Adipose tissue (tissue), 3 donors: ENCODE measurements around the gene ADCYAP1R1. TPM values are rescaled to one million over a fixed set of nuclear protein-coding genes. Genes with fewer than 3 reads are reported as not detected.

ENCODE experiments used
- H3K27ac ChIP-seq: one replicate; pipeline ENCODE4 v1.5.1; 2013; ENCODE audit warnings: low read depth, low read length
- WGBS, 3 donors: extraction: QIAGEN DNeasy Blood & Tissue Kit; methylation state at CpG; one replicate each; pipeline ENCODE4 v1.1.7; 2013; 5-methylcytosine and 5-hydroxymethylcytosine counted together
- polyA plus RNA-seq, 3 donors: library from polyadenylated mRNA; stranded (reverse); fragments of 200-250 nt; gene quantifications; one replicate each; pipeline ENCODE4 v1.2.3, GENCODE V29; 2013
- donor health status: healthy with polysubstance abuse.
- donor health status: Bipolar disorder and iron deficiency.
- donor health status: healthy.

The ADCYAP1R1 gene
- polyA plus RNA-seq, 3 donors: 0.90 to 30.8 (median 3.7) TPM

DNA sequence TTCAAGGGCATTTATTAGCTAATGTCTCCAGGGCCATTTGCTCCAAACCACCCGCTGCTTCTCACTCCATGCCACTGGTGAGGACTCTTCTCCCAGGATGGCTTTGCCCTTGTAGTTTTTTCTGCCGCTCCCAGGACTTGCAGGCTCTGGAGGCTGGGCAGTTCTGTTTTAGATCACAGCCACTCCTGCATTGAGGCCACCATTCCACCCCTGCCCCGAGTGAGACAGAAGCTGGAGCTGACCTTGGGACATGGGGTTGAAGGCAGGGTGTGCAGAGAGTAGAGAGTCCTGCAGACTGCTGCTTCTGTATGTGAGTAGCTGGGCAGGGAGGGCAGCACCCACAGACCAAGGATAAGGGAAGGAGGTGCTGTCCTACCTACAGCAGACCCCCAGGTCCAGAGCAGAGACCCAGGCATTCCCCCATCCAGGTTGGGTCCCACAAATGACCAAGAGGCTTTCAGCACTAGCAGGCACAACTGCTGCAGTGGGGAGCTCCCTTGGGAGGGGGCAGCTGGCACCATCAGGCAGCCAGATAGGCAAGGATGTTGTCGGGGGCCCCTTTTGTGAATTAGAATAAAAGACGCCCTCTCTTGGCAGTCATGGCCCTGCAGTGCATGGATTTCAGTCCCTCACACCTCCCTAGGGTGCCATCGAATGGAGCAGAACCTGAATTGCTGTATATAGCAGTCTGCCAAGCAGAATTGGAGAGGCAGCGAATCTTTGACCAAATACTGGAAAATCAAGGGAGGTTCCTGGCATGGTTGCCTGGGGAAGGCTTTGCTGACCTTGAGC lies 22.7 kb upstream of the ADCYAP1R1 start:
- no peak overlapping the region for H3K27ac ChIP-seq
- 71 to 78% (median 72%) methylated on average over 7 of the region's 7 CpGs for WGBS, 3 donors

DNA sequence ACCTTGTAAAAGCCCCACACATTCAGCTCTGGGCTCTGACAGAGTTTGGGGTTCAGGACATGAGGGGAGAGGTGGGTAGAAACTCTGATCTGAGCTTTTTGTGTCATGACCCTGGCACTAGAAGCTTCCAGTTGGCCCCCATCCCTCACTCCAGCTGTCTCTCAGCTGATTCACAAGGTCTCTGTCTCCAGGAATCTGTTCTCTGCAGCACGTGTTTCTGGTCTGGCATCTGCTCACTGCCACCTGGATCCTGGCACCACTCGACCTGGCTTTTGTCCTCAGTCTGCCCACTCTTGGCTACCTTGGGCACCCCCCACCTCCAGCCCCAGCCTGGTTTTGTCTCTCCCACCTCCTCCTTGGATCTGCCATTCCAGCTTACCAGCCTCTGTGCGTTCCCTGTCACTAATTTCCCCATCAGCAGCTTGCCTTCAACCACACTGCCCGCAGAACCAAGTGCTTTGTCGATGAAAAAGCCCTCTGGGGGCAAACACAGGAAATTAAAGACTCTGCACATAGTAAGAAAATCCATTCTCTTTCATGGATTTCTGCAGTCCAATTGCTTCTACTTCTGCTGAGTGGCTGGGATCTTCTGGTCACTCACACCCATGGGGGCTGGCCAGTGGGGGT lies 18.3 kb upstream of the ADCYAP1R1 start:
- WGBS, 3 donors: 70 to 78% (median 74%) methylated on average over 5 of the region's 5 CpGs
- H3K27ac ChIP-seq: no peak overlapping the region

DNA sequence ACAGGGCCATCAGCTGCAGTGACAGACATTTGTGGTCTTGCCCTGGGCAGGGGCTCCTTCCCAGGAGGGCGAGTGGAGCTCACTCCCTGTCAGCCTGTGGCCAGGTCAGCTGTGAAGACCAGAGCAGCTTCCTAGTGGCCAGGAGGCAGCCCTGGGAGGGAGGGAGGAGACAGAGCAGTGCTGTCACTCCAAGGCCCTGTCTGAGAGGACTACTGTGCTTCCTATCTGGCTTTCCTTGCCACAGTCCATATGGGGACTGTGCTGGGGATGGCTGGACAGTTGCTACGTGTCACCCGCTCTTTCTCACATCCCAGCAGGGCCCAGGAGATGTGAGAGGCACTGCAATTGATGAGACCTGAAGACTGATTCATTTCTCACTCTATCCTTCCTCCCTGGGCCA lies 15.2 kb upstream of the ADCYAP1R1 start:
- H3K27ac ChIP-seq: no peak overlapping the region
- WGBS, 3 donors: 55 to 77% (median 61%) methylated on average over 3 of the region's 3 CpGs

DNA sequence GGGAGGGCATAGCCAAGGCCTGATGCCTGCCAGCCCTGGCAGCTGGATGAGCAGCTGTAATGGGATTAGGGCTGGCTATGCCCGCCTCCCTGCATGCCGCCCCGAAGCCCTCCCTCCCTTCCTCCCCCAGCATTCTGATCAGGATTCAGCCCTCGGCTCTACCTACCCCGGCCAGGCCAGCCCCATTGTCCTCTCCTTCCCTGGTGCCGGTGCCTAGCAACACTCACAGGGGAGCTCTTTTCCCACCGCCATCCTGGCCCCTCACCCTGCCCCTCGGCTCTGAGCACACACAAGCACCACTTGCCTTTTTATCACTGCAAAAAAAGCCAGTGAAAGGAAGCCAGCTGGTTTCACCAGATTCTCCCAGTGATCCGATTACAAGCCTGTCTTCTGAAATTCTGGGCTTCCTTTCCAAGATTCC lies 9.0 kb upstream of the ADCYAP1R1 start:
- H3K27ac ChIP-seq: no peak overlapping the region
- WGBS, 3 donors: 15 to 40% (median 32%) methylated on average over 9 of the region's 9 CpGs

DNA sequence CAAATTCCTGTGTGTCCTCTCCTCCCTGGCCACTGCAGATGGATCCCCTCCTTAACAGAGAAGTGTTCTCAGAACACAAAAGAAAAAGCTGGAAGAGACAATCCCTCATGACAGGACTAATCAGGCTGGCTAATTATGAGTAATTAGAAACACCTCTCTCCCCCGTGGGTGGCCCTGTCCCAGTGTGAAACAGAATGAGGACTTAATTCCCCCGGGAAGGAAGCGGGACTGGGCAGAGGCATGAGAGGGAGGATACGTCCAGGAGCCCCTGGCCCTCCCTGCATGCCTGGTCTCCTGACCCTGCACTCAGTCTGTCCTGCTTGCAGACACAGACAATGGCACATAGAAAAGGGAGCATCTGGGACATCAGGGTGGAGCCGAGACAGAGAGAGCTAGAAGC lies 7.6 kb upstream of the ADCYAP1R1 start:
- H3K27ac ChIP-seq: no peak overlapping the region
- 57 to 67% (median 64%) methylated on average over 5 of the region's 5 CpGs for WGBS, 3 donors

DNA sequence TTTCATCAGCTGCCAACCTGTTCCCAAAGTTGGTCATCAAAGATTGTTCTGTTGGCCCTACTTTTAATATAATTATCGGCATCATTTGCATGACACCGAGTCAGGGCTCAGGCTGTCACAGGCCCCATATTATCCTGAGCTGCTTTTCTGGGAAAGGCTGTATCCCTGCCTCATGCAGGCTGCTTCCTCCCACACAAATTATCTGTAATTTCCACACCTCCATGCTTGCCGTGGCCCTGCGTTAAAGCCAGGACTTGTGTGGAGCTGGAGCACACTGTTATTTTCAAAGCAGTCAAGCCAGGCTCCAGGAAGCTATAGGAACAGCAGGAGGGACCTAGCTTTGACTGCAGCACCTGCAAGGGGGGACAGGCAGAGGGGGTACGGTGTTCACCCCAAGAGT lies 5.4 kb upstream of the ADCYAP1R1 start:
- 84 to 88% (median 84%) methylated on average over 5 of the region's 5 CpGs for WGBS, 3 donors

DNA sequence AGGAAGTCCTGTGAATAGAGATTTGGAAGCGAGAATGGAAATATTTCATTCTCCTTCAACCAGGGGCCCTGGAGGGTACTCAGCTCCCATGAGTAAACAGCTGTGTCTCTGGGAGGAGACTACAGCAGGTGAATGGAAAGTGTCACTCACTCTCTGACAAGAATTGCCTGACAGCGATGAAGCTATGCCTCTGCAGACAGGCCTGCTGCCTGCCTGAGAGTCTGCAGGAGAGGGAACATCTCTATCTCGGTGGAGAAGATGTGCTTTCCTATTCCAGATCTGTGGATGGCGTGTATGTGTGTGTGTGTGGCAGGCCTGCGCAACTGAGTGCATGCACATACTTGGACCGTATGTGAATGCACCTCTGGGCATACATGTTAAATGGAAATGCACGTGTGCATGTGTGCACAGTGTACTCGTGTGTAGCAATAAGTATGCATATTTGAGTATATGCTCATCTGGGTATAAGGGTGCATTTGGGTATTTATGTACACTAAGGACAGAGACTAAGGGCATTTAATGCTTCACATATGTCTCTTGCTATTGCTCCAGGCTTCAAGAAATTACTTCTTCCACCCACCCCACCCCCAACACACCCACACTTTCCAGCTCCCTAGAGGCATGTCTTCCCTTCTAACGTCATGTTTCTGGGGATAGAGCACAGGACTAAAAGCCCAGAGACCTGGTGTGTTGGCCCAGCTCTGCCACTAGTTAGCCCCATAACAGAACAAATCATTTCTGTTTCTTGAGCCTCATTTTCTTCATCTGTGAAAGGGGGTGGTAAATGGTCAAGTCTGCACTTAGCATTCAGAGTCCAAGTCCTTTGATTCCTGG lies 4.6 kb upstream of the ADCYAP1R1 start:
- 76 to 84% (median 81%) methylated on average over 9 of the region's 9 CpGs for WGBS, 3 donors
- H3K27ac ChIP-seq: no peak overlapping the region

More for the DNA sequence above, 5.4 kb upstream of the ADCYAP1R1 start:
- no peak overlapping the region for H3K27ac ChIP-seq

DNA sequence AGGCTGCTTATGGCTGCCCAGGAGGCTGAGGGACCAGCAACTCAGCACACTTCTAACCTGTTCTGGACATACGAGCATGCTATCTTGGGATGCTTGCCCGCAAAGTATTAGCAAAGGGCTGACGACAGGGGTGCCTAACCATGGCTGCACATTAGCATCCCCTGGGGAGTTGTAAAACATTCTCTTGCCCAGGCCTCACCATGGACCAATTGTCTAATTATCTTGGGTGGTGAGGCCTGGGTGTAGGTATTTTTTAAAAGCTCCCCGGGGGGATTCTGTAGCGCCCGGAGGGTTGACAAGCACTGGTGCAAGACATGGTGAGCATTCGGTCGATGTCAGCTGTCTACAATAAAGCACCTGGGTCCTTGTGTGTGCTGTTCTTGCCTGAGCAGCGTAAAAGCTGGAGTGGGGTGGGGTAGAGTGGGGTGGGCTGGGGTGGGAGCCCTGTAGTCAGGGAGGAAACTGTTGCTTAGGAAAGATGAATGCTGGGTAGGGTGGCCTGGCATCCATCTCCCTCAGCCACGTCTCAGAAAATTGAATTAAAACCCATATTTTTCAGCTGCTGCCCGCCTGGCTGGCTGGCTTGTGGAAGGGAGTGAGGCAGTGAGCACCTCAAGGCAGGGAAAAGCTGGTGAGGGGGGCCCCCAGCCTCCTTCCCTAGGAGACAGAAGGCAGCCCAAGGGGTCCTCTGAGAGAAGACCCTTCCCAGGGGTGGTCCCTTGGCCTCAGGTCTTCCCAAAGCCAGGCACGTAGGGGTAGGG lies 2.9 kb upstream of the ADCYAP1R1 start:
- WGBS, 3 donors: 72 to 85% (median 77%) methylated on average over 12 of the region's 12 CpGs
- H3K27ac ChIP-seq: no peak overlapping the region

DNA sequence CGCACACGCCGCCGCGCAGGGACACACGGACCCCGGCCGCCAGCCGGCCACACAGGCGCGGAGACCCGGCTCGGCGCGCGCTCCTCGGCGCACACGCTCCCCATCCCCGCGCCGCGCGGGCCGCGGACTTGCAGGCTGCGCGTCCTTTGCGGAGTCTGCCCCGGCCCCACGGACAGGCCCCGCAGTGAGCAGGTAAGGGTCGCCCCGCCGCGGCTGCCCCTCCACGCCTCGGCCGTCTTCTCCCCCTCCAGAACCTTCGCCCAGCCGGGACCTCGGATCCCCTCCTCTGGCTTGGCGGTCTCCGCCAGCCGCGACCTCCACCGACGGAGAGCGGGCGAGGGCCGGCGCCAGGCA lies 356 bp downstream of the ADCYAP1R1 start:
- H3K27ac ChIP-seq: no peak overlapping the region
- 0 to 1% (median 1%) methylated on average over 50 to 52 of the region's 52 CpGs for WGBS, 3 donors

DNA sequence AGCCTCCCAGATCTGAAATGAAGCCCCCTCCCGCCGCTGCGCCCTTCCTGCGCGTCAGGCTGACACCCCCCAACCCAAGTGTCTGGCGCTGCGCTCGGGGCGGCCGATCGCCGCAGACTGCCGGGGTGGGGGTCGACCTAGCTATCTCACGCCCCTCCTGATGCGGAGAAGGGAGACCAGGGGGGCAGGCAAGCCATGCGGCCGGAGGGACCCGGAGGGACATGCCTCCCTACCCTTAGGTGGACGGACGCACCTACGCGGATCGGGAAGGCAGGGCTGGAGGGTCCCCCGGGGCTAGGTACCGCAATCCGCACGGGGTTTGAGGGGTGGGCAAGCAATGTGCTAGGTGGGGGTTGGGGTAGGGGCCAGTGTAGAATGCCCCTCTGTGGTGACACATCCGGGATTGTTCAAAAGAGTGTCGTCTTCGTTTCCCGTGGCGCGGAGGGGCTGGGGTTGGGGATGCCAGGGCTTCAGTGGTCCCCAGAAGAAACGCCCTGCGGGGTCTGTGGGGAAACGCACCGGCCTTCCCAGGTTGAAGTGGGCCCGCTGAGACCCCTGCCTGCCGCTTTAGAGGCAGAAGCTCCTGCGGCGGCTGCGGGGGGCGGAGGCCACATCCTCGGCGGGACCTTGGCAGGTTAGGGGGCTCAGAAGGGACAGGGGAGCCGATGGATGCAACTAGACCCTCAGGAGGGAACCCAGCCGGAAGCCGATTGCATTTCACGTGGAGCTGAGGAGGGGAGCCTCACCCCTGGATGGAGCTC lies 913 bp downstream of the ADCYAP1R1 start:
- 4% methylated on average over 49 to 50 of the region's 50 CpGs for WGBS, 3 donors
- no peak overlapping the region for H3K27ac ChIP-seq

DNA sequence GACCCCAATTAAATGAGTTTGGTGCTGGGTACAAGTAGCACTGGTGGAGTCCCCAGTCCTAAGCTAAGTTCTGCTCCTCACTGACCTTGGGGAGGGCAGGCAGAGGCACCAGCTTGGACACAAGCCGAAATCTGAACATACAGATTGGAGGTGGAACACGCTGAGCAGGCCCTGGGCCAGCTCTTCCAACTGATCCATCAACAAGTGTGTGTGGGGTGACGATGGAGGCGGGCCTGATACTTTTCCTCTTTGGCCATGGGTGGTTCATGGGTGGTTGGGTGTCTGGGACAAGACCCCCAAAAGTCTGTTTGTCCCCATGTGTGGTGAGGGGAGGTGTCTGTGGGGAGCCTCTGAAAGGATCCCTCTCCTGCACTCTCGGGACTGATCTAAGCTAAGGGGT lies 1.9 kb downstream of the ADCYAP1R1 start:
- WGBS, 3 donors: 85 to 89% (median 88%) methylated on average over 5 of the region's 5 CpGs
- no peak overlapping the region for H3K27ac ChIP-seq

DNA sequence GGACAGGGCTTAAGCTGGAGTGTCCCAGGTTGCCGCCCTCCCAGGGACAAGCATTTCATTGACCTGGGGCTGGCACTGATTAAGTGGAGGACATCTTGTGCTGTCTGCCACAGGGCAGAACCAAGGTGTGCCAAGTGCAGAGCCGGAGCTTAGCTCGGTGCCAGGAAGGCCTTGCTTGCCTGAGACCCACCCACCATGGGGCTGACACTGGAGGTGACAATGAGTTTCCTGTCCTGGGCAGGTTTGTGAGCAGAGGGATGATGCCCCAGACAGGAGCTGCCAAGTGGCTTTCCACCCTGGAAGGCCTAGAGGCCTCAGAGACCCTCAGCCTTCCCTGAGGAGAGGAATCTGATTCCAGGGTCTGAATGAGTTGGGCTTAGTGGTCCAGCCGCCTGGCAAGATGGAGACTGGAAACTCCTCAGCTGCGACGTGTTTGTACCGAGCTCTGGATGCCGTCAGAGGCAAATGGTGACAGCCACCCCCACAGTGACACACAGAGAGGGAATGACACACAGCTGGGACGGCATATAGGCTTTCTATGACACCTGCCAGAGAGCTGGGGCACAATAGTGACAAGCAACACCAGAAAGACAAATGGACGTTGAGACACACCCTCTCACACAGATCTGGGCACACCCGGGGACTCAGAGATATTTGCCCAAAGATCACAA lies 2.6 kb downstream of the ADCYAP1R1 start:
- H3K27ac ChIP-seq: no peak overlapping the region
- WGBS, 3 donors: 64 to 81% (median 80%) methylated on average over 11 of the region's 11 CpGs

DNA sequence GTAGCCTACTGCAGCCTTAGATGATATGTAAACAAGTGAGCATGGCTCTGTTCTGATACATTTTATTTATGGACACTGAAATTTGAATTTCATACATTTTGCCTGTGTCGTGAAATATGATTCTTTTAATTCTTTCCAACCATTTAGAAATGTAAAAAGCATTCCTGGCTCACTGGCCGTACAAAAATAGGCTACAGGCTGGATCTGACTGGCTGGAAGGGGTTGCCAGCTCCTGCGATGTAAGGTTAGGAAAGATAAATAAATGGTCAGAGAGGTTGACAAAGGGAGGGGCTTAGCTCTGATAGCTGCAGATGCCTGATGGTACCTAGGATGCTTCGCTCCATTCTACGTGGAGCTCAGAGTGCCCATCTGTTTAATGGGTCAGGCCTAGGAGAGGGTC lies 3.4 kb downstream of the ADCYAP1R1 start:
- WGBS, 3 donors: 52 to 76% (median 75%) methylated on average over 5 of the region's 5 CpGs
- H3K27ac ChIP-seq: no peak overlapping the region

DNA sequence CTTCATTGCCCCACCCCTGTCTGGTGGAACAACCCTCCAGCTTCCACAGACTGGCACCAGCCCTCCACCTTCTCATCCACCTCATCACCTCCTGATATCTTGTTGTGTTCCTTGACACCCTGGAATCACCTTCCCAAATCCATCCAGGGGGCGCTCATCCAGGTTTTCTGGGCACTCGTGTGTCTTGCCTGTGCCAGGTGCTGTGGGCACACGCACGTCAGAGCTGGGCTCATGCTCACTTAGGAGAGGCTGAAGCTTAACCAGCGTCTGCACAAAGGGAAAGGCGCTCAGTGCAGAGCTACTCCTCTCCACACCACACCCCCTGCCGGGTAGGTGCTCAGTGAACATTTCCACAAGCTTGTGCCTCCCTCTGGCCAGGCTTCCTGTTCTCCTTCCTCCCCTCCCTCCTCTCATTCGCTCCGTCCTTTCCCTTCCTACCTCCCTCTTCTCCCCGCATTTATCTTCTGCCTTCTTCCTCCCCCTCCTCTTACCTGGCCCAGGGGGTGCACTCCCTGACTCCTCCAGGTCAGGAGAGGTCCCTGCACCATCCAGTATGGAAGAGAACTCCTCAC lies 4.8 kb downstream of the ADCYAP1R1 start:
- H3K27ac ChIP-seq: no peak overlapping the region
- WGBS, 3 donors: 50 to 65% (median 65%) methylated on average over 10 of the region's 10 CpGs

DNA sequence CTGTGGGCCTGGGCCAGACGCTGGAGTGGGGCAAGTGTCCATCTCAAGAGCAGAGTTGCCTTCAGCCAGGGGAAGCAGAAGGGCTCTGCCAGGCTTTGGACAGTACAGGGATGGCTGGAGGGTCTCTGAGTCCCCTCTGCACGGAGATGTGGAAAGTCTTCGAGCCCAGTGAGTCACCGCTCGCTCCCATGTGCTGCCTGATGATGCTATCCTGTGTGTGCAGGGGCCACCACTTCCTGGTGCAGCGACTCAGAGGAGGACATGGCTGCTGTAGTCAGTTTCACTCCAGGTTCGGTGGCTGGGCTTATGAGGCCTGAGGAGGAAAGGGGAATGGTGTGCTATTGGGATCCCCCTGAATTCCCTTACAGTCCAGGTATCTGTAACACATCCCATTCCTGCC lies 6.0 kb downstream of the ADCYAP1R1 start:
- WGBS, 3 donors: 64 to 69% (median 68%) methylated on average over 7 of the region's 7 CpGs
- no peak overlapping the region for H3K27ac ChIP-seq

DNA sequence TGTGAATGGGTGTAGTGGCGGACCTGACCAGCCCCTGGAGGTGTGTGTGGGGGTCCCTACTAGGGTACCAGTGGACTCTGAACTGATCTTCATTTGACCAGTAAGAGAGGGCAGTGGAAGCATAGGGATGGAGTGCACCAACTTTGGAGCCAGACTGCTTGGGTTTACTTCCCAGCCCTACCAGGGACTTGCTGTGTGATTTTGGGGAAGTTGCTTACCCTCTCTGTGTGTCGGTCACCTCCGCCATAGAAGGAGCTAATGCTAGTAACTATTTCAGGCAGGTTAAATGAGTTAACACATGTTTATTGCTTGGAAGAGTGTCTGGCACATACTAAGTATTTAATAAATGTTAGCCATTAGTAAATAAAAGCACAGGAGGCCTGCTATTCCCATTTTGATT lies 6.6 kb downstream of the ADCYAP1R1 start:
- WGBS, 3 donors: 85 to 95% (median 87%) methylated on average over 3 of the region's 3 CpGs
- no peak overlapping the region for H3K27ac ChIP-seq

DNA sequence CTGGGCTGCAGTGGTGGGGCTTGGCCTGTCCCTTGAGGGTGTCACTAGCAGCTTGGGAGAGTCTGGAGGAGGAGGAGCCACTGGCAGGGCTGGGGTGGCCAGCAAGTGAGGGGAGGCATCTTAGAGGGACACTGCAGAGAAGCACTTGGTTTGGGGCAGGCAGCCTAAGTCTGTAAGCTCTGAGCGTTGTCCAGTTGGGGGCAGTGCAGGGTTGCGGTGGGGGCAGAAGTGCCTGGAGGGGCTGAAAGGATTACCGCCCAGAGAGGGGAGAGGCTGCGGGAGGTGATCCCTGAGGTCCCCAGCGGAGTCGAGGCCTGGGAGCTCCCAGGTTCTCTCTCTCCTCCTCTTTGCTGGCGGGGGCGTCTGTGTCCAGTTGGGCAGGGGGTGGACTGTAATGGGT lies 7.4 kb downstream of the ADCYAP1R1 start:
- no peak overlapping the region for H3K27ac ChIP-seq
- WGBS, 3 donors: 40 to 74% (median 71%) methylated on average over 6 to 8 of the region's 8 CpGs
